SKM-1 treated with dmso at 0.1 percent for 144 hours (cell line): ENCODE measurements around the gene SIRT2.
A peak's percentile ranks its signal among the peaks of the same experiment; 100 is the strongest.
"Not testable (repeated sequence)": the region's sequence is repeated elsewhere in the genome, so short reads cannot be mapped to it uniquely, and the experiment has no call there.

ENCODE experiments used
- DNase-seq: peaks from one replicate; lab custom pipeline; 2025; ENCODE audit not compliant: unreplicated experiment; lab: John Stamatoyannopoulos, UW

SIRT2 gene

DNA sequence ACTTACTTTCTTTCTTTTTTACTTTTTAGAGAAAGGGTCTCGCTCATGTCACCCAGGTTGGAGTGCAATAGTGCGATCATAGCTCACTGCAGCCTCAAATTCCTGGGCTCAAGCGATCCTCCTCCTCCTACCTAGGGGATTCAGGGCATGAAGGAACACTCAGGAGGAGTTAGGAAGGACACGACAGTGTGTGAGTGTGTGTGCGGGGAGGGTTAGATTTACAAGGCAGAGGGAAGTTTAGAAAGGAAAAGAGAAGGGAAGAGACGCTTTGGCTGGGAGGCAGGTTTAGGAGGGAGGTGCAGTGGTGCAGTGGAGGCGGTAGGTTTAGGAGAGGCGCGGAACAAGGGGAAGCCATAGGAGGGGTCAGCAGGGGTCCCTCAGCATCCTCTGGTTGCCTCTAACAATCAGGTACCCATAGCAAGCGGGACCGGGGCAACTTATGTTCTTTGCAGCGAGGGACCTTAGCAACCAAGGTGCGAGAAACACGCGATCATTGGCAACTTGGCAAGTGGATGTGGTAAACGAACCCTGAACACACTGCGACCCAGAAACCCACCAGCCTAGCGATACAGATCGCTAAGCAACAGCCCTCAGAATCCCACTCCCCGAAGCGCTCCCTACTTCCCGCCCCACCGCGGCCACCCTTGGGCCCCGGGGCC lies 501 bp downstream of the SIRT2 start:
- DNase-seq: no peak

DNA sequence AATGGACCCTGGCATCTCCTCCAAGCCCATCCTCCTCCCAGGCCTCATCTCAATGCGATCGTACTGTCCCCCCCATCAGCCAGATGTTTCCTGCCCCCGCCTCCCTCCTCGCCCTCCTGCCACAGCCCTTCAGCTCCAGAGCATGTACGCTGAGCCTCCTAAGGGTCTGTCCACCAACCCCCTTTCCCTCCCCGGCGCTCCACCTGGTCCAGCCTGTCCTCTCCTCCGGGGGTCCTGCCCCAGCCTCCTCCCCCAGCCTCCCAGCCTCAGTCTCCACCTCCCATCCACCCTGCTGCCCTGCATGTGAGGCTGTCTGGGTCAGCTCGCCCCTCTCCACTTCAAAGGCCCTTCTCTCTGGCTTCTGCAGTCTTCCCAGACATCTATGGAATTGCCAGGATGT lies 4.5 kb downstream of the SIRT2 start:
- DNase-seq: no peak

DNA sequence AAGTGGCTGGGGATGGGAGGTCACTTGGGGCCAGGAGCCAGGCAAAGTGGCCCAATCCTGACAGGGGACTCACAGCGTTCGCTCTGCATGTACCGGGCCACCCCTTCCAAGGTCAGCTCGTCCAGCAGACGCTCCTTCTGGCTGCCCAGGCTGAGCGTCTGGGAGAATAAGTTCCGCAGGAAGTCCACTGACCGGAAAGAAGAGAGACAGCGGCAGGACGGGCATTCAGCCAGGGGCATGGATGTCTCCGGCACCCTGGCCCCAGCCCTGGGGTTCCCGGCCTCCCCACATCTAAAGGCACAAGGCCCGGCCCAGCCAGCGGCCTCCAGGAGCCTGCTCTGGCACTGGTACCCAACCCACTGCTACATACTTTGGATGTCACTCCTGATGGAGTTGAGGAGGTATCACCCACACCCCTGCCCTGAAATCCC lies 6.1 kb downstream of the SIRT2 start:
- DNase-seq: no peak

DNA sequence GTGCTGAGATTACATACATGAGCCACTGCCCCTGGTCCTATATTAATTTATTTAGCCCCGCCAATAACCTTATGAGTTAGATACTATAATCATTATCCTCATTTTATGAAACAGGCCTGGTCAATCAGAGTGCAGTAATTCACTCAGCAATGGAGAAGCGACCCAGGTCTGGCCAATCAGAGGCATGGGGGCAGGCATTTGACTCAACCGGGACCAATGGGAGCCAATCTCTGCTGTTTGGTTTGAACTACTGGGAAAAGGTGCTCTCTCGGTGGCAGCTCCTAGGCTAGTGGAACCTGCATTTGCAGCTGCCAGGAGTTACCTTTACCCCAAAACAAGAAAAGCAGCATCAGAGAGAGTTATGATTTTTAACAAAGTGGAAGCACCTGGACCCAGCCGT lies 6.6 kb downstream of the SIRT2 start:
- no peak for DNase-seq

DNA sequence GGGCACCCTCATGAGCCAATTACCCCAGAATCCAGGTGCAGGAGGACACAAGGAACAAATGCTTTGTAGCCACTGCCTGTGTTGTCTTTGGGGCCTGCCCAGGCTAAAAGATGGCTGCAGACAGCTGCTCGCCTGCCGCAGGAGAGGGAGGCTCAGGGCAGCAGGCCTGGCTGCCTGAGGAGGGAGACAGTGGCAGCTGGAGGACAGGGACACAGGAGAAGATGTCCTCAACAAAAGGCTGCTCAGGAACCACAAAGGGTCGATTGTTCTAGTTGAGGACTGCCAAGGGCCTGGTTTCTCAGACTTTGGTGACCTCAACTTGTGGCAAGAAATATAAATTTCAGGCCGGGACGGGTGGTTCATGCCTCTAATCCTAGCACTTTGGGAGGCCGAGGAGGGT lies 7.6 kb downstream of the SIRT2 start:
- DNase-seq: no peak

DNA sequence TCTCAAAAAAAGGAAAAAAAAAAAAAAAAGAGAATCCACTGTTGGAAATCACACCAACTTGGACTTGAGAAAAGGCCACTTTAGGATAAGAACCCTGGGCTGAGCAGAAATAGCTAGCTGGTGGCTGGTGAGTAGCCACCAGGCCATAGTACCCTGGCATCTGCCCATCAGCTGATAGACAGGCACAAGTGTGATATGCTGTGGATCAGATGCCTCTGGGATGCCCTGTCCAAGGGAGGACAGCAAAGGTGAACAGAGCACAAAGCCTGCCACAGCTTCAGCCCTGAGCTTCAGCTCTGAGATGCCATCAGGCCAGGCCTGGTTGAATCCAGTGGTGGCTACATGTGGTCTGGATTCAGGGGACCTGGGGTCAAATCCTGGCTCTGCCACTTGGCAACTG lies 8.7 kb downstream of the SIRT2 start:
- no peak for DNase-seq

DNA sequence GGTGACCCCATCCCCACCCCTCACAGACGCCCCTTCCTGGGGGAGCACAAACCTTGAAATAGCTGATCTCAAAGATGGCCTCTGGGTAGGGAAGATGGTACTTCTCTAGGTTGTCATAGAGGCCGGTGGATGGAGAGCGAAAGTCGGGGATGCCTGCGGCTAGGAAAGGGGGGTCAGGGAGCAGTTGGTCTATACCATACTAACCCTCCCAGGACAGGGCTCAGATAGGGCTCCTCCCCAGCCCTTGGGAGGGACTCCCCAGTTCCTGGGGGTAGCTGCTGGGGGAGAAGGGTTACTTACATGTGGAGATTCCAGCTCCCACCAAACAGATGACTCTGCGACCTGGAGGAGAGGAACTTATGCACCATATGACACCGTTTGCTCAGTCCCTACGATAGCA lies 9.6 kb downstream of the SIRT2 start:
- no peak for DNase-seq

DNA sequence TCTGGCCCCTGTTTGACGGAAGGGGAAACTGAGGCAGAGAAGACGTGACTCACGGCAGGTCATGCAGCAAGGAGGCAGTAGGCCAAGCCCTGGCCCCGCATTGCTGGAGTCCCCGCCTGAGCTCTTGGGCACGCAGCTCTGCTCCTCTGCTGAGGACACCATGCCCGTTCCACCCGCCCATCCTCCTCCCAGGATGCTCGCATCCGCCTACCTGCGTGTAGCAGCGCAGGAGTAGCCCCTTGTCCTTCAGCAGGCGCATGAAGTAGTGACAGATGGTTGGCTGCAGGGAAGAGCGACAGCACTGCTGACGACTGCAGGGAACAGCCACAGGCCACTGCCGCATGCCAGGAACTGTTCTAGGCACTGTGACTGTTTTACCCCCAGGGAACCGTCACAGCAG lies 10.5 kb downstream of the SIRT2 start:
- no peak for DNase-seq

DNA sequence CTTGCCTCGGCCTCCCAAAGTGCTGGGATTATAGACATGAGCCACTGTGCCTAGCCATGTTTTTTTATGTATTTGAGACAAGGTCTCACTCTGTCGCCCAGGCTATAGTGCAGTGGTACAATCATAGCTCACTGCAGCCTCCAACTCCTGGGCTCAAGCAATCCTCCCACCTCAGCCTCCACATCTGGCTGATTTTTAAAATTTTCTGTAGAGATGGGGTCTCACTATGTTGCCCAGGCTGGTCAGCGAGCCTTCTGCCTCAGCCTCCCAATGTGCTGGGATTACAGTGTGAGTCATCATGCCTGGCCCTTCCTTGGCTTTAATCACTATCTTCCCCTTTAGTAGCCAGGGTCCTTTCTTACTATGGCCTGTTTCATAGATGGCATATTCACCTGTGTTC lies 14.7 kb downstream of the SIRT2 start:
- not testable (repeated sequence) for DNase-seq

DNA sequence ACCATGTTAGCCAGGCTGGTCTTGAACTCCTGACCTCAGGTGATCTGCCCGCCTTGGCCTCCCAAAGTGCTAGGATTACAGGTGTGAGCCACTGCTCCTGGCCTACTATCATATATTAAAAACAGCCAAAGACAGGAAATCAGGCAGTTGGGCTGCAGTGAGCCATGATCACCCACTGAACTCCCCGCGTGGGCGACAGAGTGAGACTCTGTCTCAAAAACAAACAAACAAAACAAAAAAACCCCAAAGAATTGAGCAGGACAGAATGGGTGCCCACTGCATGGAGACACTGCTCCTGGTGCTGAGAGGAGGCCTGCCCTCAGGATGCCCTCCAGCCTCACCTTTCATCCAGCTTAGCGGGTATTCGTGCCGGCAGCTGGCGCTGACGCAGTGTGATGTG lies 16.1 kb downstream of the SIRT2 start:
- no peak for DNase-seq

DNA sequence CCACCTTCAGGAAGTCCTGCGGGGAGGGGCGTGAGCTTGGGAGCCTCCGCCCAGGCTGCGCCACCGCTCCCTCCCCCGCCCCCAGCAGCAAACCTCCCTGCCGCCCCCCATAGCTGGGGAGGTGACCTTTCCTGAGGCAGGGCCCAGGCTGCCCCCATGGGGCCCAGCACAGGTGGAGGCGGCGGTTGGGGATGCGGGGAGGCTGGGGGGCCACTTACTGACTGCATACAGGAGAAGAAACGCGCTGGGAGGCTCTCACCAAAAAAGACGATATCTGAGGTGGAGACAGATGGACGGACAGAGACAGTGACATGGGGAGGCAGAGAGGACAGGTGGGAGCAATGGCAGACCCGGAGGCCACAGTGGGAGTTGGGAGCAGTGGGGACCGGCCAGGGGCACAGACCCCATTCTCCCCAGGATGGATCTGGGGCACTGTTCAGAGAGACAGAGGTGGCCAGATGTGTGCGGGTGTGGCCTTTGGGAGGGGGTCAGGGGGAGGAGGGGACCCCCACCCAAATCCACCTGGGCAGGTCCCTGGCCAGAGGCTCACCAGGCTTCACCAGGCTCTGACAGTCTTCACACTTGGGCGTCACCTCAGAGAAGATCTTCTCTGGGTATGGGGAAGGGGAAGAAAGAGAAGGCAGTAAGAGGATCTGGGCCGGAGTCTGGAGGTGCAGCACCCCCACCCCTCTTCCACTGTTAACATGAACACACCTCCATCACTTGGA lies 18.4 kb downstream of the SIRT2 start:
- no peak for DNase-seq

DNA sequence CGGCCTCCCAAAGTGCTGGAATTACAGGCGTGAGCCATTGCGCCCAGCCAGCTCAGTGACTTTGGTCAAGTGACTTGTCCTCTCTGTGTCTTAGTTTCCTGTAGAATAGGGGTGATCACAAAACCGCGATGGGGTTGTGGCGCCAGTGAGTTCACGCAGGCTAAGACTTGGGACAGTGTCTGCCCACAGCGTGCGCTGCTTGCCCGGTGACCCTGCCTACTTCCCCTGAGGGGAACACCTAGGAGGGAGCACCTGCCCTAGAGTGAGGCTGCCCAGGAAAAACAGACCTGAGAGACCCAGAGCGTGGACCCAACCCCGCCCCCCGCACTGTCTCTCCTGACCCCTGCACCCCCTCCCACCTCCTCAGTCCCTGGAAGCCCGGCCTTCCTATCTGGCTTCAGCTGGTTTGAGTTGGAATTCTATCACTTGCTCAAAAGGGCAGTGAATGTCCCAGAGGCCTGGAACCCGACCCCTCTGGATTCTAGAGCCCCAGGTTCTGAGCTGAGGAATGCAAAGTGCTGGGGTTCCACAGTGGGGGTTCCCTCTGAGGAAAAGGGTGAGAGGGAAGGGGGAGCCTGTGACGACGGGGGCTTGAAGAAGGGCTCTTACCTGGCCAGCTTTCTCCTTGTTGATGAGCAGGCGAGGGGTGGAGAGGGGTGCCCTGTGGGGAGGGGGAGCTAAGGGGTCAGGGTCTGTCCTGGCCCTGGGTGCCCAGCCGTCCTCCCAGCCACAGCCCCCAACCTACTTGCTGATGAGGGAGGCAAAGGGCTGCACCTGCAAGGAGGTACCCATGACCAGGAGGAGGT lies 19.1 kb downstream of the SIRT2 start:
- DNase-seq: no peak

DNA sequence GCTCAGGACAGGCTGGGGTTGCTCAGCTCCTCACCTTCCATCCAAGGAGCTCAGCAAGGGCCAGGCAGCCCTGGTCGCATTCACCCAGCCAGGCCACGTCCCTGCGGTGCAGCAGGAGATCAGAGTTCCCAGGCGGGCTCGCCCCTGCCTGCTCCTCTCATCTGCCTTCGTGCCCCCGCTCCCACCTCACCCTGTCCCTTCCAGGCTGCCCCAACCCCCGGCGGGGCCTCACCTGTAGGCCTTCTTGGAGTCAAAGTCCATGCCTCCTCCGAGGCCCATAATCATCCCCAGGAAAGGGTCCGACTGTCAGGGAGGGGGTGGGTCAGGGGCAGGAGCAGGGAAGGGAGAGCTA lies 20.0 kb downstream of the SIRT2 start:
- no peak for DNase-seq

DNA sequence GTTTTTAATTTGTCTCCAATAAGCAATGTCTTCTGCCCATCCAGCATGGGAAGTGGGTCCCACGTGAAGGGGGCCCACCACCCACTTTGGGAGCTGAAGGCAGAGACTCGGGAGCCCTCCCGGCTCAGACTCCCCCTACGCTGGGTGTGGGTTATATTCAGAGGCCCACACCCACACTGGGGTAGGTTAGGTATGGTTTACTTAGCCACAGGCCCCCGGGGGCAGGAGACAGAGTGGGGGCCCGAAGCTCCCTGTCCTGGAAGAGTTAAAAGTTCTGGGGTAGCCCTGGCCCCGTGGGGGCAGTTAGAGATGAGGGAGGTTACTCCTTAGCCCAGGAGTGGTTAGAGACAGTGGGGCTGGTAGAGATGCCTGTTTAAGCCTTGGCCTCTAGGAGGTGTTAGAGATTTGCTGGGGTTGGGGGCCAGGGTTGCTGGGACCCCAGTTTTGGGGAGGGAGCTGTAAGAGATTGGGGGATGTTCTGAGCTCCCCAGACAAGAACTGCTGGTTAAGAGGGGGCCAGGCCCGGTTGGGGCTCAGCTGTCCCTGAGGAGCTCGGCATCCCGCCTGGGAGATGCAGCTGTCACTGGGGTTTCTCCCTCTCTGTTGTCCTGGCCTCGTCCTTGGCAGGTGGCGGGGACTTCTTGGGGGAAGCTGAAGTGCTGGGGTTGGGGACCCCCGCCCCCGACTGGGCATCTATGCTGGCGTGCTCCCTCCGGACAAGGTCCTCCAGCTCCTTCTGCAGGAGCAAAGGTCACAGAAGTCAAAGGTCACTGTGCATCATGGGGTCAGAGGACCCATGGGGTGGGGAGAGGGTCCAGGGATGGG lies 20.6 kb downstream of the SIRT2 start:
- no peak for DNase-seq

DNA sequence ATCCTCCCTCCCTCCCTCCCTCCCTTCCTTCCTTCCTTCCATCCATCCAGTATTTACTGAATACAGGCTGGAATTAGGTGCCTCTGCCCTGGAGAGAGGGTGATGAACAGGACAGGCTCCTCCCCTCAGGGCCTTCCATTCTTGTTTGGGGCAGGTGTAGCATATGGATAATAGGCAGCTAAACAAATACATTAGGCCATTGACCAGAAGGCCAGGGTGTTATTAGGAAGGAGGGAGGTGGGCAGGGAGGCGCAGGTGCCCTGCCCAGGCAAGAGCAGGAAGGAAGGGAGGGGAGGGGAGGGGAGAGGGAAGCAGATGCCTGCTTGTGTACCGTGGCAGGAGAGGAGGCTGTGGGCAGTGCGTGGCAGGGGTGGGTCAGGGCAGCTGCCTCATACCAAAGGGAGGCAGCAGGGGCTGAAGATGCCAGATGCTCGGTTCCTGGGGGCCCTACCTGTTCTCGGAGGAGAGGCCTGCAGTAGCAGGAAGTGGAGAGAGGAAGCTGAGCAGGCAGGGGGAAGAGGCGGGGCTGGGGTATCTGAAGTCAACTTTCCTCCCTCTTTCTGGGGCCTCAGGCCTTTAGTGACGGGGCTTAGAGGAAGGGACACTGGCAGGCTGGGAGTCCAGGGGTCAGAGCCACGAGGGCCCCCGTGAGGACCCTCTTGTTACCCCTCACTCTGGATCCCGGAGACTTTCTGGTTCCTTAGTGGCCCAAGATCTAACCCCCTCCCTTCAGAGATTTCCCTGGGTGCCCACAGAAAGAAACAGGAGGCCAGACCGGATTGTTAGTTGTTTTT lies 21.4 kb downstream of the SIRT2 start, which contains the start of gene RINL:
RINL (minus strand) TSS at position 495 of the 794 bp plus-strand sequence. CDS start 1,533 bp downstream, outside the sequence.
- DNase-seq: peak; percentile 86

DNA sequence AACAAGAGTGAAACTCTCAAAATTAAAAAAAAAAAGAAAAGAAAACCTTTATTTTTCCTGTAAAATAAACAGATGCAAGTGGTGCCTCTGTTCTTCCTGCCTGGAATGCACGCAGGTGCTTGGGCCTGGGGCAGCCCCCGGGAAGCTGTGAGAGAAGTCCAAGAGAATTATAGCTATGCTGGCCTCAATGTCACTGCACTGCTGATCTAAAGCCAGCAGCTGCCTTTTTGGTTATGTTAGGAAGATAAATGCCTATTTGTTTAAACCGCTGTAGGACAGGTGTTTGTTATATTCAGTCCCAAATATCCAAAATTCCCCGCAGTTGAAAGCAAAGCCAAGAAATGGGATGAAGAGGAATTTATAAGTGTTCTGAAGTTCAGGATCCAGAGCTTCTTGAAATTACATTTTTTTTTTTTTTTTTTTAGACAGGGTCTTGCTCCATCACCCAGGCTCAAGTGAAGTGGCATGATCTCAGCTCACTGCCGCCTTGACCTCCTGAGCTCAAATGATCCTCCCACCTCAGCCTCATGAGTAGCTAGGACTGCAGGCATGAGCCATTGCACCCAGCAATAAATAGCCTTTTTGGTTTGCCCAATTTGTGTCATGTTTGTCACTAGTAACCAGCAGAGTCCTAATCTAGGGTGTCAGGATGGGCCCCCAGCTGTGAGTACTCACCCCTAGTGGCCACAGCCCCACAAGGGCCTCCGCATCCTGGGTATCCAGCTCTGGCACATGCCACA lies 23.6 kb downstream of the SIRT2 start:
- no peak for DNase-seq

DNA sequence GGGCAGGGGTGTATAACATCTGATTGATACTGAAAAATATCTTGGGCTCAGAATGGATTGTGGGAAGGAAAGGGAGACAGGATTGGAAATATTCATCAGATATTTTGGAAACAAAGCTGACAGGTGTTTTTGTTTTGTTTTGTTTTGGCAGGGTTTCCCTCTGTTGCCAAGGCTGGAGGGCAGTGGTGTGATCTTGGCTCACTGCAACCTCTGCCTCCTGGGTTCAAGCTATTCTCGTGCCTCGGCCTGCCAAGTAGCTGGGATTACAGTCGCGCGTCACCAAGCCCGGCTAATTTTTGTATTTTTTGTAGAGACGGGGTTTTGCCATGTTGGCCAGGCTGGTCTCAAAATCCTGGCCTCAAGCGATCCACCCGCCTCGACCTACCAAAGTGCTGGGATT lies 26.0 kb downstream of the SIRT2 start:
- DNase-seq: not testable (repeated sequence)

DNA sequence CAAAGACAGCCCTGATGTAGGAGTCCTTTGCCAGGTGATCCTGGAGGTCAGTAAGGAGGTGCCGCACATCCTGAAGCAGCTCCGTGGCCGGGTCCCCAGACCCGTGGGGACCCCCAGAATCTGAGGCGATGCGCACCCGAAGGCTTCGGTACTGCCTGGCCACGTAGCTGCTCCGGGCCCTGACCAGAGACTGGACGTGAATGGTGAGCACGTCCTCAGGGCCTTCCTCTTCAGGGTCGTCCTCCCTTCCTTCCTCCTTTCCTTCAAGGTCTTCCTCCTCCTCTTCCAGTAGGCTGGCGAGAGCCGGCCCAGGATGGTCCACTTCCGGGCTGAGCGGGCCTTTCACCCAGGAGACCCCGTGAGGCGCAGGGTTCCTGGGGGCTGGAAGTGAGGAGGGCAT lies 28.8 kb downstream of the SIRT2 start:
- DNase-seq: no peak

DNA sequence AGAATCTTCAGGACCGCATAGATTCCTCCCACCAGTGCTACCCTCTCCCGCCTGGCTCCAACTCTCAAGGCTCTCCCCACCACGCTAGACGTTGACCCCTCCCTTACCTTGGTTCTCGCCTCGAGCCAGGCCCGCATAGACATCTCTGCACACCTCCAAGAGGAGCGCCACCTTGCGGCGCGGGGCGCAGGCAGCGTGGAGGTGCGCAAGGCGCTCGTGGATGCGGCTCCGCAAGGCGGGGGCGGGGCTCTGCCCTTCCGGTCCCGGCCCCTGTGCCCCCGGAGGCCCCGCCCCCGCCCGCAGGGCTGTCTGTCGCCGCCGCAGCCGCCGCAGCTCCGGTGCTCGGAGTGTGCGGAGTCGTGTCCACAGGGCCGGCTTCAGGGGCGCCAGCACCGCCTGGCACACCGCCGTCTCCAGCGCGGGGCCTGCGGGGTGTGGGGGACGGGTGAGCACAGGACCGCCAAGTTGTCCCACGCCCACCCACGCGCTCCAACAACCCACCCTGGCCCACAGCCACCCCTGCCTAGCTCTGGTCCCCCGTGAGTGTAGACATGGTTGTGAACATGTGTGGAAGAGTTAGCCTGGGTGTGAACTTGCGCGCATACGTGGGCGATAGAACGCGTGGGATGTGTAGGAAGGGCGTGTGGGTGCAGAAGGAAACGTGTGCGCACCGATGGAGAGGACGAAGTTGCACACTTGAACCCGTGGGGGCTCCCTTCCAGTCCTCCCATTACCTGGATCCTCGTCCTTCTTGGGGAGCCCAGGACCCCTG lies 29.4 kb downstream of the SIRT2 start:
- DNase-seq: no peak
